LoVo (cell line): ENCODE results near the gene EIF4A3.

ENCODE experiments used
- DNase-seq: peaks from one replicate; pipeline ENCODE4 v3.0.0-alpha.2; 2016; ENCODE audit warnings: low spot score

Gene EIF4A3

DNA sequence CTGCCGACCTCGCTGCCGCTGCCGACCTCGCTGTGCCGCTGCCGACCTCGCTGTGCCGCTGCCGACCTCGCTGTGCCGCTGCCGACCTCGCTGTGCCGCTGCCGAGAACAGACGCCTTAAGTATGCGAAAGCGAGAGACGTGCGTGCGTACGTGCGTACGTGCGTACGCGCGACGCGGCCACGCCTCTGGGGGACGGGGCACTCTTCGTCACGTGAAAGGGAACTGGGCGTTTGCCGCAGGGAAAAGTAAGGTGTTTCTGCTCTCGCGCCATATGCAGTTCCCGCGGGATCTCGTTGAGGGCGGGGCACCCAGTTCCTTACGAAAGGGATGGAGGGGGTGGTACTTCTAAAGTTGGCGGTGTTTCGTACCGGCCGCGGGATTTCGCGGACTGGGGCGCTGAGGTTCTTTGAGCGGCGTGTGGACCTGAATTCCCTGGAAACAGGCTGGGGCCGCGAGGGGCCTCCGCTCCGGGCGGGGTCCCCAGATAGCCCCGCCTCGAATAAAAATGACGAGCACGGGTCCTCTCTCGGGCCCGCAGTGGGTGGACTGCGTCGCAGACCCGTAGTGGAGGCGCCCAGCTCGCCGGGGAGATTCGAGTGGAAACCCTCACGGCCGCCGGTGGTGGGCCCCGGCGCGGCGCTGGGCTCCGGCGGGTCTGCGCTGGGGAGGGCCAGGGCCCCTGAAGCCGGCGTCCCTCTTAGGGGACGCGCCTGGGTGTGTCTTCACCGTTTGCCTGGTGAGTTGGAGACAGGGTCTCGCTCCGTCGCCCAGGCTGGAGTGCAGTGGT is at the start of gene EIF4A3:
EIF4A3 (minus strand) TSS at position 94 of the 788 bp plus-strand sequence. CDS start 167 bp downstream, outside the sequence.
- DNase-seq, result peak; percentile 98

DNA sequence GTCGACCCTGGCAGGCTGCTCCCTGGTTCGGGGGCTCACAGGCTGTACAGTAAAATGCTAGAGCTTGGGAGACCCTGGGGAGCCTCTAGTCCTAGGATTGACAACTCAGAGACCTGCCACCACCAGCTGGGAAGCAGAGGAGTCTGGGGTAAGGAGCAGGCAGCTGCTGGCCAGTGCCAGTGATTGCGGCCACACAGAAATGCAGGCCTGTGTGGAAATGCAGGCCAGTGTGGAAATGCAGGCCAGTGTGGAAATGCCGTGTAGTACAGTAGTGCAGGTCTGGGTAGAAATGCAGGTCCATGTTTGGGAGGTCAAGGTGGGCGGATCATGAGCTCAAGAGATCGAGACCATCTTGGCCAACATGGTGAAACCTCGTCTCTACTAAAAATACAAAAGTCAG is 49.7 kb upstream of the EIF4A3 start:
- no peak for DNase-seq

DNA sequence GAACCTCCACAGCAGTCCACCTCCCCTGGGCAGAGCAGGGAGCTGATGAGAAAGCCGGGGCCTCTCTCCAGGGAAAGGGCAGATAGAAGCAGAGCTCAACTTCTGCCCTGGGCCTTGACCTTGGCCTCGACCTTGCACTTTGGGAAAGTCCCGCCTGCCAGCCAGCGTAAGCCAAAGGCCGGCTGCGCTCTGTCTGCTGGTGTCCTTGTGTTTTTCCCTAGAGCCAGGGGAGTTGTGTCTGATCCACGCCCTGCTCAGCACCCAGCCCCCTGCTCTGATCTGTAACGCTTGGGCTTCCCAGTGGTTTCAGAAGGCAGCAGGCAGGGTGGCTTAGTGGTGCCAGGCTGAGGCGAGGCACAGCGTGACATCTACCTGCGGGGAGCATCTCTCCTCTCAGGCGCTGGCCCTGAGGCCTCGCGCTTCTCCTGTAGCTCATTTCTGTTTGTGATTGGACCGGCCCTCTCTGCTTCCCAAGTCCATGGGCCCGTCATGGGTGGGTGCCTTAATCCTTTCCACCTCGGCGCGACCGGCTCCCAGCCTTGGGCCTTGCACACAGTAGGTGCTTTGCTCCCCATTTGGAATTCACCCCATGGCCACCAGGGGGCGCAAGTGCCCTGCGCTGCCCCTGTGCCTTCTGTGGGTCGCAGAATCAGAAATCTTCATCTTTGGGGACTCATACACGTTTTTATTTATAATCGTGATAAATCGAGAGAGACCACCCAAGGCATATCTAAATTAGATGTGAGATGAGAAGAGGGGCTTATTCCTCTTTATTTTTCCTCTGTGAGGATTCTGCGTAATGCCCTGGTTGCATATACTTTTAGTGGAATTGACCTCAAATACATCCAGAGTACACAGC is 49.0 kb upstream of the EIF4A3 start:
- DNase-seq, result peak; percentile 2

DNA sequence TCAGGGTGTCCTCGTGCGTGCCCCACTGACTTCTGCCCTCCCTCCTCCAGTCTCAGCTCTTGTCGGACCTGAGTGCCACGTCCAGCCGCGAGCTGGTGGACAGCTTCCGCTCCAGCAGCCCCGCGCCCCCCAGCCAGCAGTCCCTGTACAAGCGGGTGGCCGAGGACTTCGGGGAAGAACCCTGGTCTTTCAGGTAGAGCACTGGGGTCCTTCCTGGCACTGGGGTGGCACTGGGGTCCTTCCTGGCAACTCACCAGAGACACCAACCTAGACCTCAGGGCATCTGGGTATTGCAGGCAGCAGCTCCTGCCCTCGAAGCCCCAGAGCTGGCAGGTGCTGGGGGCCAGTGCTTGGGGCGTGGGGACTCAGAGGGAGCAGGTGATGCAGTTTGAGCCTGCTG is 48.2 kb upstream of the EIF4A3 start:
- no peak for DNase-seq

DNA sequence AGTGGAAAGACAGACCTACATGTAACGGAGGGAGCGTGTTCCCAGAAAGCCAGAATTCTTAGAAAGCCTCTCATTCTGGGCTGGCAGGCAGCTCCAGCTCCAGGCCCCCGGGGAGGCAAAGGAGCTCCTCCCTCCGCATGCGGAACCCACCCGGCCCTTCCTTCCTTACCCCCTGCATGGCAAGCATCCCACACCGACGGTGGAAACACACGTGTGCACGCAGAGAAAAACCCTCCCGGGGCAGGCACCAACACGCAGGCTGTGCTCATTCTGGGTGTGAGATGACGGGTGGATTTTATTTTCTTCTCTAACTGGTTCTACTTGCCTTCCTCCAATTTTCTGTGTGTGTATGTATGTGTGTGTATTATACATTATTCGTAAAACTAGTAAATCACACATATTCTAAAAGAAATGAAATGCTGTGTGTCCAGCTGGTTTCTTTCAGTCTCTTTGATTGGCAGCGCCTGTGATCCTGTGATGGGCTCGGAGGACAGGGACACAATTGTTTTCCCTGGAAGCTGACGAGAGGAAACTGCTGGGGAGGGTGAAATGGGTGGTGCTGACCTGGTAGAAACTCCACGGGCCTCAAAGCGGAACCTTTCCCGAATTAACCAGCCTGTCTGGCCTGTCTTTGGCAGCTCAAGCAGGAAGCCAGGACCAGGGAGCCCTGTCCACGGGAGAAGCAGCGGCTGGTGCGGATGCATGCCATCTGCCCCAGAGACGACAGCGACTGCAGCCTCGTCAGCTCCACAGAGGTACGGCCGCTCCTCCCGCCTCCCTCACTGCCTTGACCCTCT is 45.1 kb upstream of the EIF4A3 start:
- no peak for DNase-seq

DNA sequence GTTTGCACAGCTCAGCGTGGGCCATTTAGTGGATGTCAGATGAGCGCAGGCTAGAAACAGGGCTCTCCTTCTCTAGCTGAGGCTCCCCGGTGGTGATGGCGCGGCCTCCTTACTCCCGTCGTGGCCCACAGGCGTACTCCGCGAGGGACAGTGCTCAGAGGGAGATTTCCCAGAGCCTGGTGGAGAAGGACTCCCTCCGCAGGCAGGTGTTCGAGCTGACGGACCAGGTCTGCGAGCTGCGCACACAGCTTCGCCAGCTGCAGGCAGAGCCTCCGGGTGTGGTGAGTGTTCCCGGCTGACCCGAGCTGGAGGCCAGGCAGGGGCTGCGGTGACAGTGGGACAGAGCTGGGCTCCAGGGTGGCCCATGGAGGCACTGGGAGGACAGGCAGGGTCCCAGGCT is 44.3 kb upstream of the EIF4A3 start:
- DNase-seq, result no peak

DNA sequence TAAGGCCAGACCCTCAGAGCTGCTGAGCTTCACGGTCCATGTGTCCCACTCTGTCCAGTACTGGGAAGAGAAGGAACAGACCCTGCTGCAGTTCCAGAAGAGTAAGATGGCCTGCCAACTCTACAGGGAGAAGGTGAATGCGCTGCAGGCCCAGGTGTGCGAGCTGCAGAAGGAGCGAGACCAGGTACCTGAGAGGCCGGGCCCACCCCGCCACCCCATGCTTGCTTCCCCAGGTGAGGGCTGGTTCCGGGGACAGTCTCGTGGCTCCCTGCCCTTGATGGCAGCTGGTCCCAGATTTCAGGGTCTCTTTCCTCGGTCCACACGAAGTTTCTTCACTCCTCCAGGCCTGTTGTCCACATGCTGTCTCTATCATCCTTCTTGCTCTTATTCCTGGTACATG is 43.8 kb upstream of the EIF4A3 start:
- no peak for DNase-seq

DNA sequence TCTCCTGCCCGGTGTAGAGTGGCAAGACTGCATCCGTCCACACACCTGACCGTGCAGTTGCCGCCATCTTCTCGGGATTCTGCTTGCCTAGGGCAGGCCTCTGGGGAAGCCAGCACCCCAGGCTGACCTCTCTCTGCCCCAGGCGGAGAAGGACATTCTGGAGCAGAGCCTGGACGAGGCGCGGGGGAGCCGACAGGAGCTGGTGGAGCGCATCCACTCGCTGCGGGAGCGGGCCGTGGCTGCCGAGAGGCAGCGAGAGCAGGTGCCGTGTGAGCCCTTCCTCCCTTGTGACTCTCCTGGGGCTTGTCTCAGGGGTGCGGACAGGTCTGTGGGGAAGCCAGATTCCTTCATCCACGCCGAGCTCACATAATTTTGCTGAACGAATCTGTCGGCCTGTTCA is 42.7 kb upstream of the EIF4A3 start:
- DNase-seq, result no peak

DNA sequence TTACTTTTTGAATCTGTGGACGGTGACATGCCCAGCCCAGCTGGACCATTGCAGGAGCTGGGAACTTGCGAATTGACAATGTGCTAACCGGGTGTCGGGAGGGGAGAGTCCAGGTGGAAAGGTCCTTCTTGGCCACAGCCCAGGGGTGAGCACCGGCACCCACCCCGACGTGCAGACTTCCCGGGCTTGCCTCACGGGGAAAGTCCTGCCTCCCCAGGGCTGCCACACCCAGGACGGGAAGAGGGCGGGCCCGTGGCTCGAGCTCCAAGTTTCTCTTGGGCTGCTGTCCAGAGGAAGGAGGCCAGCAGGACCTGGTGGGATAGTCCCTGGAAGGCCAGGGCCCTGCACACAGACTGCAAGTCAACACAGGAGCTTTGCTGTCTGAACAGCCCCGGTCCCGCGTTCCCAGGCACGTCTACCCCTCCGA is 40.6 kb upstream of the EIF4A3 start:
- DNase-seq, result peak; percentile 15

DNA sequence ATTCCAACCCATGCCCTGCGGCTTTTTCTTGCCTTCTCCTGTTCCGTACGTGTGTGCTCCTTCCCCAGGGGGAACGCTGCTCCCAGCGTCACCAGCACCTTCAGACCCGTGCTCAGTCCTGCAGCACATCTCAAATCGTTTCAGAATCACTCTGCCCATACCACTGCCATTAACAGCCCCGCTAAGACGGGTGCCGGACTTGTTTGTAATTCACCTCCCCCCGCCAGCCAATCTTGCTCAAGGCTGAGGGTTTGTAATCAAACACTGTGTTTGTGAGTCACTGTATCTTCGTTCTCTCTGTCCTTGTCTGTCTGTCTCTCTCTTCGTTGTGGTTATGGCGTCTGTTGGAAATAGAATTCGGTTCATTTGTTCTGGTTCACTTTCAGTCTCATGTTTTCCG is 40.2 kb upstream of the EIF4A3 start:
- DNase-seq, result no peak

DNA sequence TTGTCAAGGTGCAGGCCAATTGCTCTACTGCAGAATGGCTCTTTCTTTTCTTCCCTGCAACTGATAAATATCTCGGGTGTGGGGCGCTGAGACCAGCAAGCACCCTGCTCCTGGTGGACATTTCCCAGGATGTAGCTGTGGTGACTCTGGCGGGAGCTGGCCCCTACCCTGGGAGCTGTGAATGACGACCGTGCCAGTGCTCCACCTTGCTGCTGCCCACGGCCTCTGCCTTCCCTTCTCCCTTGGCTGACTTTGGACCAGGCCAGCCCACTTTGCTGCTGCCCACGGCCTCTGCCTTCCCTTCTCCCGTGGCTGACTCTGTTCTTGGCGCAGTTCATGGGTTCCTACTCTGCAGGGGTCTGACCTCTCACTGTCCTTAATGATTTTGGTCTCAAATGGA is 39.0 kb upstream of the EIF4A3 start:
- no peak for DNase-seq

DNA sequence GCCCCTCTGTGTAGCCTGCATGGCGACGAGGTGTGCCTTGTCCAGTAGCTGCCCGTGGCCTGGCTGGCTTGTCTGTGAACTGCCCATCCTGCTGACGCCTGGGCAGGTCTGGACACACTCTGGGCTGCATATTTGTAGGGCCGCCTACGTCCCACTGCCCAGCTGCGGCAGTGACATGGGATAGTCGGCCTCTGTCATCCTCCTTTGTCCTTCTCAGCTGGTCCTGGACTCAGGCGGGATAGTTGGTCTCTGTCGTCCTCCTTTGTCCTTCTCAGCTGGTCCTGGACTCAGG is 37.4 kb upstream of the EIF4A3 start:
- DNase-seq, result no peak

DNA sequence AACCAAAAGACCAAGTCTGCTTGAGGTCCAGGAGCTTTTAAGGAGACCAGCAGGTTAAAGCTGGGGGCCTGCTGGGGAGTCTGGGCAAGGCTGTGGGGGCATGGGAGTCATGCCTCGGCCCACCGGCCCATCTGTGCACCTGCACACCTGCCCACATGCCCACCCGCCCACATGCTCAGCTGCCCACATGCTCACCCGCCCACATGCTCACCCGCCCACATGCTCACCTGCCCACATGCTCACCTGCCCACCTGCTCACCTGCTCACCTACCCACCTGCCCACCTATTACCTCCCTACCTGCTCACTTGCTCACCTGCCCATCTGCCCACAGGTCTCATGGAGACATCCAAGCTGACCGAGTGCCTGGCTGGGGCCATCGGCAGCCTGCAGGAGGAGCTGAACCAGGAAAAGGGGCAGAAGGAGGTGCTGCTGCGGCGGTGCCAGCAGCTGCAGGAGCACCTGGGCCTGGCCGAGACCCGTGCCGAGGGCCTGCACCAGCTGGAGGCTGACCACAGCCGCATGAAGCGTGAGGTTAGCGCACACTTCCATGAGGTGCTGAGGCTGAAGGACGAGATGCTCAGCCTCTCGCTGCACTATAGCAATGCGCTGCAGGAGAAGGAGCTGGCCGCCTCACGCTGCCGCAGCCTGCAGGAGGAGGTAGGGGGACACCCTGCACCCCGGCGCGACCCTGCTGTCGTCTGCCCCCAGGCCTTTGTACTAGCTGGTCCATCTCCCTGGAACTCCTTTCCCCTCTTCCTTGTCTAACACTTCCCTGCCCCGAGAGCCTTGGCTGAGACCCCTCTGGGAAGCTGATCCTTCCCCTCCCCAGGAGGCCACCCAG is 36.9 kb upstream of the EIF4A3 start:
- DNase-seq, result no peak

DNA sequence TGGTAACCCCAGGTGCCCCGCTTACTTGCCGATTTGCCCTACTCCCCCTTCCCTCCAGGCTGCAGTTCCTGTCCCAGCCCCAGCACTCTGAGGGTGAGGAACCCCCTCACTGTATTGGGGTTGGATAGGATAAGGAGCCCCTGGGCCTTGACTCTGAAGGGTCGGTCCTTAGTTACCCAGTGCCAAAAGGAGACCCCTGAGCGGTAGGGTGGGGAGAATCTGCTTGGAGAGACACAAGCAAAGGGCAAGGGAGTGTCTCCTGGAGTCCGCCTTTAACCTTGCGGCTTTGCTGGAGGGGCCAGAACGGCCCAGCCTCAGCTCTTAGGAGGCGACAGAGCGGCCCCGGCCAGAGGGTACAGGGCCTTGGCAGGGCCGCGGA is 35.9 kb upstream of the EIF4A3 start:
- DNase-seq, result no peak

DNA sequence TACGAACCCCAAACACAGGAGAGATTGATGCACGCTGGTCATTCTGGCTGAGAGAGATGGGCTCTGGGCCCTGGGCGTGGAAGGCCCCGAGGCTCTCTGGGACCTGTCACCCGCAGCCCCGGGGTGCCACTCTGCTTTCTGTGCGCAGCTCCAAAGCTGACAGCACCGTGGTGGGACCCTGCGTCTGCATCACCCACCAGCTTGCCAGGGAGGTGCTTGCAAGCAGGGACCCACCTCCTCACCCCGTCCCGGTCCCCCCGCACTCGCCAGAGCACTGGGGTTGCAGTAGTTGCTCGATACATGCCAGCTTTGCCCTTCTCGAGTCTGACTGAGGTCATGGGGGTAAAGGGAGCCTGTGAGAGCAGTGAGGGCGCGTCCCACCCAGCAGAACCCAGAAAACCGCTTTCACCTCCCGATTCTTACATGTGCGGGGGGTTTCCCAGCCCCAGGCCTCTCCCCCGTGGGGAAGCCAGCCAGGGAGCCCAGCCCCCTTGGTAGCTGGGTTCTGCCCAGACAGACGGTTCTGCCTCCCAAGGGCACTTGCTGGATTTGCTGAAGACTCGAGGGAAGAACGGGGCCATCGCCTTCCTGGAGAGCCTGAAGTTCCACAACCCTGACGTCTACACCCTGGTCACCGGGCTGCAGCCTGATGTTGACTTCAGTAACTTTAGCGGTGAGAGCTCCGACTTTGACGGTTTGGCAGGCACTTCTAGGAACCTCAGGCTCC is 35.4 kb upstream of the EIF4A3 start:
- no peak for DNase-seq

DNA sequence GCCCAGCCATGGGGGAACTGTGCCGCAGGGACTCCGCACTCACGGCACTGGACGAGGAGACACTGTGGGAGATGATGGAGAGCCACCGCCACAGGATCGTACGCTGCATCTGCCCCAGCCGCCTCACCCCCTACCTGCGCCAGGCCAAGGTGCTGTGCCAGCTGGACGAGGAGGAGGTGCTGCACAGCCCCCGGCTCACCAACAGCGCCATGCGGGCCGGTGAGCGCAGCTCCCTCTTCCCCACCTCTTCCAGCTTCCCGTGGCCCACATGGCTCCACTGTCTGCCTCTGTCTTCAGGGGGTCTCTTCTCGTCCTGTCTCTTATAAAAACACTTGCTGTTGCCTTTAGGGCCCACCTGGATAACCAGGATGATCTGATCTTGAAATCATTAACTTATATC is 34.5 kb upstream of the EIF4A3 start:
- no peak for DNase-seq

DNA sequence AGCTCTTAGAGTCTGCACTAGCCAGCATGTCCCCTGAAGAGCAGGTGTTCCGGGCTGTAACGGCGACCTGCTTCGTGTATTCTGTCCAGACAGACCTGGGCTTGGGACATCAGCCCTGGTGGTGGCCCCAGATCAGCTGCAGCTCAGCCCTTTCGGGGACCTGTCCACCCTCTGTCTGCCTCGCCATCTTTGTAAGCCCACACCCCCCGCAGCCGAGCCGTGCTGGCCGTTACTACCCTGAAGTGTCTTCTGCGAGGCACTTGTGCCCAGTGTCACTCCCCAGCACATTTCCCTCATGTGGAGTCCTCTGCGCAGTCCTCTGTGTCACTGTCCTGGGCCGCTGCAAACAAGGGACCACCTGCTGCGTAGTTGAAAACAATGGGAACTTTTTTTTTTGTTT is 33.3 kb upstream of the EIF4A3 start:
- DNase-seq, result no peak

DNA sequence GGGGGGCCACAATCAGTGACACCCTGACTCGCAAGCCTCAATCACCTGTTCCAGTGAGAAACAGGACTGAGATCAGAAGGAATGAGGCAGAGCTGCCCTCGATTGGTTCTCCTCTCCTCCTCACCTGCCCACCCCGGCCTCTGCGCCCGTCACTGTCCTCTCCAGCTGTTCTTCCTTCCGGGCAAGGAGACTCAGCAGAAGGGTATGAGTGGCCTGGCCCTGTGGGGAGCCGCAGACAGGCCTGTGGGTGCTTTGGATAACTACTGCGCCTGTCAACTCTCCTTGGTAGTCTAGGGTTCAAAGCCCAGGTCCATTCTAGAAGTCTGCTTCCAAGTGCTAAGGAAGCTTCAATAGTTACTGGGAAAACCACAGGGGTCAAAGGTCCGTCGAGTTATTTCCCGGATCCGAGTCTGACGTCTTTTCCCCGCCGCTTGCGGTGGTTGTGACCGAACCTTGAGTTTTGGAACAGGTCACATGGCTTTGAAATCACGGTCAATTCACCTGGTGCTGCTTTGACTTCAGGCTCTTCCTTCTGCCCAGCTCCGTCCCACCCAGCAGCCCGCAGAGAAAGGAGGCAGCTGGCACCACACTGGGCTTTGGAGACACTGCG is 31.2 kb upstream of the EIF4A3 start:
- peak; percentile 56 for DNase-seq

DNA sequence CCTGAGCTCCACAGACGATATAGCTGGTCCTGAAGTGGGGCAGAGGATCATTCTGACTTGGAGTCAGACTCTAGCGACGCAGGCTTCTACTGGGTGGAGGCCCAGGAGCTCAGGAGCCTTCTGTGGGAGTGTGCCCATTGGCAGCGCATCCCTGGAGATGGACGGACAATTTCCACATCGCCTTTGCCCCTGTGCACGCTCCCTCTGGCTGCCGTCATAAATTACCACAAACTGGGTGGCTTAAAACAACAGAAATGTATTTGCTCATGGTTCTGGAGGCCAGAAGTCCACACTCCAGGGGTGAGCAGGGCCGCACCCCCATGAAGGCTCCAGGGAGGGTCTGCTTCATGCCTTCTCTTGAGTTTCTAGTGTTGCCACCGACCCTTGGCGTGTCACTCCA is 29.8 kb upstream of the EIF4A3 start:
- DNase-seq, result no peak

DNA sequence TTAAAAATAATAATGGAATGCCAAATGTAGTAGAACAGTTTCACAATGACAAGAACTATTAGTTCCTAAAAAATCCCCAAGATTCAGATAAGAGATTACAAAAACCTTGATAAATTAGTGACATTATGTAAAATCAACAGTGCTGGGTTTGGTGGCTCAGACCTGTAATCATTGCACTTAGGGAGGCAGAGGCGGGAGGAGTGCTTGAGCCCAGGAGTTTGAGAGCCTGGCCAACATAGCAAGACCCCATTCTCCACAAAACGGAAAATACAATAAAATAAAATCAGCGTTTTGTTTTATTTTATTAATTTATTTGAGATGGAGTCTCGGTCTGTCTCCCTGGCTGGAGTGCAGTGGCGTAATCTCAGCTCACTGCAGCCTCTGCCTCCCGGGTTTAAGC is 27.0 kb upstream of the EIF4A3 start:
- DNase-seq, result no peak

DNA sequence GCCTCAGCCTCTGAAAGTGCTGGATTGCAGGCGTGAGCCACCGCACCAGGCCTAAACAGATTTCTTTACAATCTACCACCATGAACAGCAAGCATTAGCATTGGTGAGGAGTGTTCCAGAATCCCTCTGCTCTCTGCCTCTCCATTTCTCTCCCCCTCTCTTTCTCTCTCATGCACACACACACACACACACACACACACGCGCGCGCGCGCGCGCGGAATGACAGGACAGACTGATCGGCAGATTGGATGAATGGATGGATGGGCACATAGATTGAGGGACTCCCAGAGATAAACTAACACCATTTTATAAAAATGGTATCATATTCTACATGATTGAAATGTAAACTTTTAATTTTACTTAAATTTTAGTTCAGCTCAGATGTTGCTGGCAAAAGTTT is 26.2 kb upstream of the EIF4A3 start:
- DNase-seq, result no peak
